AG10803 (cell line): ENCODE results near the gene ARHGEF11.
A peak's percentile ranks its signal among the peaks of the same experiment; 100 is the strongest.

Experiments
- DNase-seq: peaks from one replicate; pipeline ENCODE4 v3.0.0; 2010; ENCODE audit warnings: low read depth
- H3K4me3 ChIP-seq: 2 replicates; pipeline ENCODE4 v1.5.1; 2011; ENCODE audit warnings: mild to moderate bottlenecking, low read length, control low read depth
- TF ChIP-seq, protein P1 (sequence below): conservative IDR thresholded peaks from 2 replicates; pipeline ENCODE4 v1.5.1; 2011; ENCODE audit warnings: mild to moderate bottlenecking, low read length, control low read depth, inconsistent platforms

ARHGEF11 gene

DNA sequence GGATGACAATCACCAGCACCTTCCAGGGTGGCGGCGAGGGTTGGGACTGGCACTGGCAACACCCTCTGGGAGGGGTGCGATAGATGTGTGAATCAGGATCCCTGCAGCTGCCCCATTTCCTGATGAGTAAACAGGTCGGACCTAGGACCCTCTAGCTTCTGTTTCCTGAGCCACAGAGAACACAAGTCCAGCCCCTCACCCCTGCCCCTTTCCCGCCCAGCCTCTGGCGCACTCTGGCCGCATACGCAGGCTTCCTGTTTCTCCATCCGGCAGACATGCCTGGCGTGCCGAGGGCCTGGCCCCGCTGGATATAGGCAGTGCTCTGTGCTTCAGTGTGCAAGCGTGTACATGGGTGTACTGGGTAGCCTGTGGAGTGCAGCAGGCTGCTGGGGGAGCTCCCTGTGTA is 147.4 kb downstream of the ARHGEF11 start:
- TF ChIP-seq, protein P1, sequence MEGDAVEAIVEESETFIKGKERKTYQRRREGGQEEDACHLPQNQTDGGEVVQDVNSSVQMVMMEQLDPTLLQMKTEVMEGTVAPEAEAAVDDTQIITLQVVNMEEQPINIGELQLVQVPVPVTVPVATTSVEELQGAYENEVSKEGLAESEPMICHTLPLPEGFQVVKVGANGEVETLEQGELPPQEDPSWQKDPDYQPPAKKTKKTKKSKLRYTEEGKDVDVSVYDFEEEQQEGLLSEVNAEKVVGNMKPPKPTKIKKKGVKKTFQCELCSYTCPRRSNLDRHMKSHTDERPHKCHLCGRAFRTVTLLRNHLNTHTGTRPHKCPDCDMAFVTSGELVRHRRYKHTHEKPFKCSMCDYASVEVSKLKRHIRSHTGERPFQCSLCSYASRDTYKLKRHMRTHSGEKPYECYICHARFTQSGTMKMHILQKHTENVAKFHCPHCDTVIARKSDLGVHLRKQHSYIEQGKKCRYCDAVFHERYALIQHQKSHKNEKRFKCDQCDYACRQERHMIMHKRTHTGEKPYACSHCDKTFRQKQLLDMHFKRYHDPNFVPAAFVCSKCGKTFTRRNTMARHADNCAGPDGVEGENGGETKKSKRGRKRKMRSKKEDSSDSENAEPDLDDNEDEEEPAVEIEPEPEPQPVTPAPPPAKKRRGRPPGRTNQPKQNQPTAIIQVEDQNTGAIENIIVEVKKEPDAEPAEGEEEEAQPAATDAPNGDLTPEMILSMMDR, result no peak
- no peak for DNase-seq
- no peak overlapping the region for H3K4me3 ChIP-seq

DNA sequence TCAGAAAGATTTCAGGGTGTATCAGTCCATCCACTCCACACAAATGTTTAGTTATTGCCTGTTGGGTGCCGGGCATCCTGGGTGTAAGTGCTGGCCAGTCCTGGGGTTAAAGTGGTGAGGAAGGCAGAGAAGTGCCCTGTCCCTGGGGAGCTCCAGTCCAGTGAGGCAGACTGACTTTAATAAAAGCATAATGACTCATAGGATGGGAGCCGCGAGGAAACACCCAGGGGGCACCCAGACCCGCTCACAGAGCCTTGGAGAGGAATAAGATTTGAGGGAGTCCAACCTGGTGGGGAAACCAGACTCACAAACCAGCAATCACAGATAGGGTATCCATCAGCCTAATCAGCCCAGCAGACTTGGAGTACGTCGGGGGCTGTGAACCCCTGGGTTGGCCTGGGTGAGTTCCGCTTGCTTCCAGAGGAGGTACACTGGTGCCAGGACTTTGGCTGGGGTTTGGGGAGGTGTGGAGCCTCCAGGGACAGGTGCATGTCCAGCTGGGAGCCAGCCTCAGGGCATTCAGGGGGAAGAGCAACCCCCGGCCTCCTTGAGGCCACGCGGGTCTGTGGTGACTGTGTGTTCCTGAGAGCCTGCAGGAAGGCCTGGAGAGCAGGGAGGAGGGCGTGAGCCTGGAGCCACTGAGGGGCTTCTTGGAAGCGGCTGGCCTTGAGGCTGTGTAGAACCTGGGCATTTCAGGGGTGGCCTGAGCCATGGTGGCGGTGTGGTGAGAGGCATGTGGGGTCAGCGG is 148.3 kb downstream of the ARHGEF11 start:
- peak; percentile 70 for DNase-seq
- H3K4me3 ChIP-seq, result no peak overlapping the region
- TF ChIP-seq, protein P1, result no peak

GRCh38 chr1:156896490-156897033 is 149.0 kb downstream of the ARHGEF11 start:
- H3K4me3 ChIP-seq, result no peak overlapping the region; the same call in 1 of the 2 replicates
- DNase-seq, result peak; percentile 94
- TF ChIP-seq, protein P1, result no peak

GRCh38 chr1:156895927-156896326 is 149.6 kb downstream of the ARHGEF11 start:
- TF ChIP-seq, protein P1, result no peak
- no peak overlapping the region for H3K4me3 ChIP-seq

GRCh38 chr1:156895455-156895812 is 150.1 kb downstream of the ARHGEF11 start:
- TF ChIP-seq, protein P1, result no peak
- no peak overlapping the region for H3K4me3 ChIP-seq
- DNase-seq, result no peak

More at GRCh38 chr1:156895927-156896326, 149.6 kb downstream of the ARHGEF11 start:
- no peak for DNase-seq

GRCh38 chr1:156894711-156895454 is 150.7 kb downstream of the ARHGEF11 start:
- peak overlapping the region; percentile 56 for H3K4me3 ChIP-seq
- TF ChIP-seq, protein P1, result no peak
- DNase-seq, result no peak
